Right lobe of liver (tissue), 6 donors: ENCODE data around the gene IGFL4. TPM values are rescaled to one million over a fixed set of nuclear protein-coding genes. Genes with fewer than 3 reads are reported as not detected.

ENCODE experiments used
- ATAC-seq, 4 donors: fragments of 200-7000 bp; cut with Tn5 transposase; one replicate each; pipeline ENCODE4 v1.9.1; 2020; ENCODE audit warnings: mild to moderate bottlenecking in 4 of 4, moderate library complexity in 4 of 4
- DNase-seq, 3 donors: peaks; one replicate each; pipeline ENCODE4 v3.0.0-alpha.2; 2020
- H3K27ac ChIP-seq, 3 donors: fragments of 200-600 bp; one replicate each; pipeline ENCODE4 v1.8.0; 2022
- H3K27me3 ChIP-seq, 2 donors: fragments of 200-600 bp; one replicate each; pipeline ENCODE4 v1.8.0; 2022
- H3K36me3 ChIP-seq, 4 donors: fragments of 200-600 bp; sonication (generic) in 1 of 4; one replicate each; pipeline versions ENCODE4 v1.5.1 to v1.8.0; 2017 to 2022; ENCODE audit warnings: control low read depth in 1 of 4
- H3K4me1 ChIP-seq, 4 donors: fragments of 200-600 bp; sonication (generic) in 1 of 4; one replicate each; pipeline versions ENCODE4 v1.5.1 to v1.8.0; 2017 to 2022; ENCODE audit warnings: control low read depth in 1 of 4
- H3K4me3 ChIP-seq, 3 donors: fragments of 200-600 bp; one replicate each; pipeline ENCODE4 v1.8.0; 2022
- H3K9me3 ChIP-seq, 4 donors: fragments of 200-600 bp; sonication (generic) in 1 of 4; one replicate each; pipeline versions ENCODE4 v1.5.1 to v1.8.0; 2017 to 2022; ENCODE audit warnings: control low read depth in 1 of 4
- CTCF ChIP-seq, 4 donors: fragments of 200-600 bp in 3 of 4; fragments of 450-650 bp in 1 of 4; IDR thresholded peaks; one replicate each; pipeline versions ENCODE4 v1.5.1 to v1.8.0; 2016 to 2022; ENCODE audit warnings: antibody characterized with exemption in 4 of 4, mild to moderate bottlenecking in 2 of 4
- POLR2A ChIP-seq: fragments of 450-650 bp; IDR thresholded peaks from one replicate; pipeline ENCODE4 v1.6.1; 2017; ENCODE audit warnings: antibody characterized with exemption, mild to moderate bottlenecking
- WGBS: methylation state at CpG from one replicate; pipeline ENCODE4 v1.1.6; 2018; ENCODE audit warnings: low coverage, low lambda C conversion rate; ENCODE audit not compliant: insufficient coverage; ENCODE audit errors: missing lambda C conversion rate; 5-methylcytosine and 5-hydroxymethylcytosine counted together
- intact Hi-C, 2 donors: fragments of 100-400 bp; cut with DNase I; formaldehyde crosslinking; loops; one replicate each; pipeline versions ENCODE4 v1.11.2 to v1.14.1; 2022
- total RNA-seq, 6 experiments: library from RNA; depleted of rRNA in 2 of 6; stranded (reverse); fragments of >200 nt in 2 of 6; fragmentation: NEBNext Ultra II Directional in 3 of 6; extraction: Animal tissue kit (Norgen Biotek cat#: 25700) in 3 of 6; gene quantifications; one replicate each; pipeline versions ENCODE4 v1.1.0 to v1.2.4, GENCODE V29; 2016 to 2023
- donor health status: DM: no; HTN: yes; CAD: no.
- donor health status: DM: no; HTN: no; CAD: no.
- donor health status: DM: no; HTN: no; CAD: no.
- donor health status: DM: no; HTN: yes; CAD: no.
- donor health status: DM: no; HTN: yes; CAD: no.

Gene IGFL4
- total RNA-seq, 6 experiments from 2014 or later = not detected

DNA sequence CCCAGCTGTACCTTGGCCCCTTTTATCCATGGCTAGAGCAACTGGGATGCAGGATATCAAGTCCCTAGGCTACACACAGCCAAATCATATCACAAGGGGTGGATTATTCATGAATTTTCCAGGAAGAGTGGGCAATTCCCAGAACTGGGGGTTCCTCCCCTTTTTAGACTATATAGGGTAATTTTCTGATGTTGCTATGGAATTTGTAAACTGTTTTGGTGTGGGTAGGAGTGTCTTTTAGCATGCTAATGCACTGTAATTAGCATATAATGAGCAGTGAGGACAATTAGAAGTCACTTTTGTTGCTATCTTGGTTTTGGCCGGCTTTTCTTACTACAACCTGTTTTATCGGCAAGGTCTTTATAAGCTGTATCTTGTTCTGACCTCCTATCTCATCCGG, 18.0 kb upstream of the IGFL4 start:
- WGBS = 85% methylated on average over 3 of the region's 3 CpGs

GRCh38 chr19:46056536-46056935, 15.7 kb upstream of the IGFL4 start:
- no peak overlapping the region for H3K27ac ChIP-seq
- H3K4me3 ChIP-seq = no peak overlapping the region
- no peaks in the 10 kb centered on the region for H3K27me3 ChIP-seq
- ATAC-seq (no peak), DNase-seq (no peak)
- 47% methylated on average over 4 of the region's 4 CpGs for WGBS
- H3K4me1 ChIP-seq = no peaks in the 10 kb centered on the region
- no peaks in the 10 kb centered on the region for H3K36me3 ChIP-seq
- TF ChIP-seq CTCF (IDR thresholded peaks at IDR 0.05) (no peak), POLR2A (no peak)
- intact Hi-C loops = no loop called here
- H3K9me3 ChIP-seq = no peaks in the 10 kb centered on the region

More for the DNA sequence above, 18.0 kb upstream of the IGFL4 start:
- Histone ChIP-seq H3K36me3 (no peaks in the 10 kb centered on the region), H3K9me3 (no peaks in the 10 kb centered on the region), H3K4me1 (no peaks in the 10 kb centered on the region), H3K27ac (no peak overlapping the region), H3K4me3 (no peak overlapping the region), H3K27me3 (no peaks in the 10 kb centered on the region)
- TF ChIP-seq POLR2A (no peak), CTCF (IDR thresholded peaks at IDR 0.05) (no peak)
- ATAC-seq (no peak), DNase-seq (no peak)
- intact Hi-C loops = no loop called here

- Histone ChIP-seq H3K36me3 (no peaks in the 10 kb centered on the region), H3K27ac (no peak overlapping the region), H3K9me3 (no peaks in the 10 kb centered on the region), H3K4me1 (no peaks in the 10 kb centered on the region), H3K27me3 (no peaks in the 10 kb centered on the region), H3K4me3 (no peak overlapping the region)
- ATAC-seq (no peak), DNase-seq (no peak)
- intact Hi-C loops = no loop called here
- TF ChIP-seq POLR2A (no peak), CTCF (IDR thresholded peaks at IDR 0.05) (no peak)
- 32% methylated on average over 4 of the region's 4 CpGs for WGBS
Measured at GRCh38 chr19:46052896-46053295, 12.1 kb upstream of the IGFL4 start.

DNA sequence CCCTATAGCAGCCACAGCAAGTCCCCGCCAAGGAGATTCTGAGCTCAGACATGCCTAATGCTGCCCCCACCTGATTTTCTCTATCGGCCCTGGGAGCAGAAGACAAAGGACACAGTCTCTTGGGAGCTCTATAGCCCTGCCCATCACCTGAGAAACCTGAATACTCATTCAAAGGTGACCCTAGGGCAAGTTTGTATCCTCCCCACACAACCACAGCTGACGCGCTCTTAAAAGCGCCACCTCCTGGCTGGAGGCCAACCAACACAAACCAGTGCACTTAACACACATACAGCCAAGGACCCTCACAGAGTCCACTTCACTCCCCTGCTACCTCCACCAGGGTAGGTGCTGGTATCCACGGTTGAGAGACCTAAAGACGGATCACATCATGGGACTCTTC, 8.8 kb upstream of the IGFL4 start:
- Histone ChIP-seq H3K27ac (no peak overlapping the region), H3K27me3 (no peaks in the 10 kb centered on the region), H3K4me1 (no peaks in the 10 kb centered on the region), H3K4me3 (no peak overlapping the region), H3K36me3 (no peaks in the 10 kb centered on the region), H3K9me3 (no peaks in the 10 kb centered on the region)
- WGBS = 50% methylated on average over 4 of the region's 7 CpGs
- no peak for DNase-seq
- intact Hi-C loops = no loop called here
- TF ChIP-seq CTCF (IDR thresholded peaks at IDR 0.05) (no peak), POLR2A (no peak)
- no peak for ATAC-seq

GRCh38 chr19:46043519-46043918, 2.7 kb upstream of the IGFL4 start:
- no peak overlapping the region for H3K27ac ChIP-seq
- intact Hi-C loops = no loop called here
- no peak overlapping the region for H3K4me3 ChIP-seq
- H3K27me3 ChIP-seq = no peaks in the 10 kb centered on the region
- TF ChIP-seq CTCF (IDR thresholded peaks at IDR 0.05) (no peak), POLR2A (no peak)
- H3K9me3 ChIP-seq = no peaks in the 10 kb centered on the region
- H3K4me1 ChIP-seq = no peaks in the 10 kb centered on the region
- no peaks in the 10 kb centered on the region for H3K36me3 ChIP-seq
- ATAC-seq = no peak
- WGBS = 73% methylated on average over 1 of the region's 1 CpG
- DNase-seq = no peak
